KBM-7 (cell line): ENCODE measurements around the gene MYCL.

Experiments used
- DNase-seq: peaks from one replicate; pipeline ENCODE4 v3.0.0-alpha.2; 2015
- in situ Hi-C: fragments of 300-500 bp; cut with MboI; formaldehyde crosslinking; loops from 2 replicates; pipeline ENCODE4 v1.14.3; 2020; ENCODE audit warnings: low sequenced_read_pairs, low pct_unique_long_range_greater_than_20kb, mixed read lengths

The MYCL gene

GRCh38 chr1:39859859-39860812, 41.6 kb downstream of the MYCL start:
- no peak for DNase-seq
- in situ Hi-C loops: no loop called here

- in situ Hi-C loops: no loop called here
- no peak for DNase-seq
These were observed 43.4 kb downstream of the MYCL start for GRCh38 chr1:39858315-39858714.

- no peak for DNase-seq
These were observed 44.4 kb downstream of the MYCL start for GRCh38 chr1:39857126-39857878.

GRCh38 chr1:39854738-39855137, 47.0 kb downstream of the MYCL start:
- DNase-seq: no peak
- in situ Hi-C loops: no loop called here

More at GRCh38 chr1:39857126-39857878, 44.4 kb downstream of the MYCL start:
- in situ Hi-C loops: no loop called here

- in situ Hi-C loops: no loop called here
- no peak for DNase-seq
These were observed 47.4 kb downstream of the MYCL start for GRCh38 chr1:39854314-39854713.

- no peak for DNase-seq
- in situ Hi-C loops: no loop called here
These were observed 48.8 kb downstream of the MYCL start for GRCh38 chr1:39852876-39853275.

- in situ Hi-C loops: no loop called here
- DNase-seq: no peak
These were observed 49.4 kb downstream of the MYCL start for GRCh38 chr1:39852214-39852791.

- no peak for DNase-seq
- in situ Hi-C loops: no loop called here
These were observed 51.0 kb downstream of the MYCL start for GRCh38 chr1:39850606-39851216.

GRCh38 chr1:39849203-39849602, 52.5 kb downstream of the MYCL start:
- in situ Hi-C loops: no loop called here
- no peak for DNase-seq

GRCh38 chr1:39847940-39848339, 53.8 kb downstream of the MYCL start:
- DNase-seq: no peak
- in situ Hi-C loops: no loop called here

GRCh38 chr1:39846796-39847195, 54.9 kb downstream of the MYCL start:
- no peak for DNase-seq
- in situ Hi-C loops: no loop called here

GRCh38 chr1:39845569-39846566, 55.8 kb downstream of the MYCL start:
- in situ Hi-C loops: no loop called here

More at GRCh38 chr1:39845569-39846566, 55.8 kb downstream of the MYCL start:
- peak; percentile 97 for DNase-seq
